Heart left ventricle (tissue), 16 donors: Measurements from ENCODE around the gene SLC7A6OS. TPM values are rescaled to one million over a fixed set of nuclear protein-coding genes. Genes with fewer than 3 reads are reported as not detected.

Experiments used
- ATAC-seq, 4 donors: fragments of 200-7000 bp; cut with Tn5 transposase; one replicate each; pipeline ENCODE4 v1.9.1; 2020 to 2022; ENCODE audit warnings: moderate library complexity in 4 of 4, mild to moderate bottlenecking in 3 of 4, moderate number of reproducible peaks in 1 of 4
- DNase-seq, 5 donors: peaks; one replicate each; pipeline ENCODE4 v3.0.0-alpha.2; 2020
- H3K27ac ChIP-seq, 12 donors: fragments of 200-600 bp; sonication (generic) in 4 of 12; one replicate each; pipeline versions ENCODE4 v1.5.0 to v1.8.0; 2016 to 2022; ENCODE audit warnings: mild to moderate bottlenecking in 2 of 12
- H3K27me3 ChIP-seq, 9 donors: fragments of 200-600 bp; sonication (generic) in 2 of 9; one replicate each; pipeline versions ENCODE4 v1.5.1 to v1.8.0; 2016 to 2022; ENCODE audit warnings: mild to moderate bottlenecking in 3 of 9
- H3K36me3 ChIP-seq, 9 donors: fragments of 200-600 bp; sonication (generic) in 2 of 9; one replicate each; pipeline versions ENCODE4 v1.5.0 to v1.8.0; 2018 to 2022; ENCODE audit warnings: mild to moderate bottlenecking in 2 of 9
- H3K4me1 ChIP-seq, 12 donors: fragments of 200-600 bp; sonication (generic) in 4 of 12; one replicate each; pipeline versions ENCODE4 v1.5.0 to v1.8.0; 2016 to 2022; ENCODE audit warnings: mild to moderate bottlenecking in 3 of 12
- H3K4me3 ChIP-seq, 12 donors: fragments of 200-600 bp; sonication (generic) in 4 of 12; one replicate each; pipeline versions ENCODE4 v1.5.0 to v1.8.0; 2017 to 2022; ENCODE audit warnings: mild to moderate bottlenecking in 9 of 12, moderate library complexity in 4 of 12
- H3K9me3 ChIP-seq, 12 donors: fragments of 200-600 bp; sonication (generic) in 4 of 12; one replicate each; pipeline versions ENCODE4 v1.5.0 to v1.8.0; 2016 to 2022; ENCODE audit warnings: mild to moderate bottlenecking in 1 of 12
- CTCF ChIP-seq, 12 donors: fragments of 200-600 bp; sonication (generic) in 4 of 12; IDR thresholded peaks; one replicate each; pipeline versions ENCODE4 v1.5.0 to v1.8.0; 2018 to 2022; ENCODE audit warnings: antibody characterized with exemption in 12 of 12, mild to moderate bottlenecking in 5 of 12
- POLR2A ChIP-seq, 2 donors: fragments of 450-650 bp; IDR thresholded peaks; one replicate each; pipeline ENCODE4 v1.6.1; 2017; ENCODE audit warnings: antibody characterized with exemption in 2 of 2, mild to moderate bottlenecking in 2 of 2, moderate library complexity in 2 of 2
- WGBS, 4 donors: extraction: QIAGEN DNeasy Blood & Tissue Kit in 2 of 4; methylation state at CpG; one replicate each; pipeline versions ENCODE4 v1.1.5 to v1.1.7; 2013 to 2018; 5-methylcytosine and 5-hydroxymethylcytosine counted together
- intact Hi-C, 10 donors: fragments of 100-400 bp; cut with DNase I; formaldehyde crosslinking; loops; one replicate each; pipeline versions ENCODE4 v1.11.1 to v1.14.2; 2022
- polyA plus RNA-seq, 2 donors: library from polyadenylated mRNA; stranded (reverse); fragments of 200-250 nt; gene quantifications; one replicate each; pipeline ENCODE4 v1.2.3, GENCODE V29; 2013
- total RNA-seq, 9 donors: library from RNA; depleted of rRNA in 2 of 9; stranded (reverse); fragments of >200 nt in 2 of 9; fragmentation: NEBNext Ultra II Directional in 3 of 9; extraction: Animal tissue kit (Norgen Biotek cat#: 25700) in 3 of 9; gene quantifications; one replicate each; pipeline versions ENCODE4 v1.1.0 to v1.2.4, GENCODE V29; 2016 to 2023
- donor health status: ischemic (EF 13 %, LVEDD 7.1; RV severe dilation, severe dysfunction).
- donor health status: healthy with polysubstance abuse.
- donor health status: DM: no; HTN: yes; CAD: no.
- donor health status: DM: no; HTN: no; CAD: no.
- donor health status: ischemic (EF 25% LVEDD 6.9; RV normal size, moderate dysfunction).
- donor health status: ischemic (EF 25% LVEDD 5.7; RV mildly dilated, moderate dysfunction).
- donor health status: healthy.
- donor health status: DM: yes; HTN: yes; CAD: no.
- donor health status: ischemic (EF 35%, LVEDD 5.7; RV mildly dilated, moderate dysfunction).
- donor health status: nonischemic (EF 11% LVEDD 7.7; RV severe dilation, severe dysfunction).
- donor health status: DM: yes; HTN: yes; CAD: no.
- donor health status: PGD.
- donor health status: ischemic (EF 29% LVEDD 5.4; RV normal size, mild dysfunction).
- donor health status: nonischemic (EF 23%, LVEDD 6.1; RV moderate dilation, normal function).

The SLC7A6OS gene
- total and polyA plus RNA-seq, 11 donors = 8.1 to 16.2 (median 10.0) TPM

DNA sequence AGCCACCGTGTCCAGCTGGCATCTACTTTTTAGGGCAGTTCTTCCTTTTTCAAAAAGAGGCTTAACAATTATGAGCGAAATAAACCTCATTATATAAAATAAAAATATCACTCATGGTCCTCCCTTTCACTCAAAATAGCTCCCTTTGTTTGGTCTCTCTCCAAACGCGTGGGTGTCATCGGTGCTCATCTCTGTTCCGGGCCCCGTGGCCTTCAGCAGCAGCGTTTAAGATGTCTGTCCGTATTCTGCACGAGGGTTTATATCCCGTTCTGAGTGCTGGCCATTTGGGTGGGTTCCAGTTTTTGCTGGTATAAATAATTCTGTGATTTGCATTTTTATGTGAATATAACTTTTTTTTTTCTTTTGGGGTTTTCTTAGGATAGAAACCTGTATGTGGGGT is 33.5 kb upstream of the SLC7A6OS start:
- Histone ChIP-seq H3K9me3 (no peaks in the 10 kb centered on the region), H3K27ac (peak overlapping the region in 2 of 12 donors; percentile 42 to 65), H3K27me3 (no peaks in the 10 kb centered on the region), H3K4me1 (peaks cover 0 to 18% (median 3%) of the 10 kb centered on the region in 12 donors), H3K36me3 (peaks cover 0 to 94% (median 77%) of the 10 kb centered on the region in 9 donors), H3K4me3 (no peak overlapping the region)
- 40 to 87% (median 84%) methylated on average over 11 of the region's 11 CpGs for WGBS, 4 donors
- DNase-seq (peak in 2 of 5 donors; percentile 50 to 63), ATAC-seq (peak in 1 of 4 donors; percentile 55)
- intact Hi-C loops = no loop called here
- TF ChIP-seq POLR2A (IDR thresholded peaks at IDR 0.05) = no peak
- TF ChIP-seq CTCF (IDR thresholded peaks at IDR 0.05) = no peak

DNA sequence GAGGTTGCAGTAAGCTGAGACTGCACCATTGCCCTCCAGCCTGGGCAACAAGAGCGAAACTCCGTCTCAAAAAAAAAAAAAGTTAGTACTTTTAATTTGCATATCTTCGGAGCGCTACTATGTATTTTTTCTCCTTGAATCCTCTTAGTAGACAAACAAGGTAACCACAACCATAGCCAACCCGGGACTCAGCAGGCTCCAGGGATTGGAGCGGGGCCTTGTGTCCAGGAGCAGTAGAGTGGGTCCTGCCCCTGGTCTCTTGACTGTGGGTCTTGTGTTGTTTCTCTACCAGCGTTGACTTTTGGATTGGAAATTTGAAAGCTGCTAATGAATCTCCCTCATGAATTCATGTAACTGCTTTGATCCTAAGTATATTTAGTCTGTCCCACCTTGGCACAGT is 32.4 kb upstream of the SLC7A6OS start:
- TF ChIP-seq CTCF (IDR thresholded peaks at IDR 0.05) = no peak
- no peak for TF ChIP-seq POLR2A (IDR thresholded peaks at IDR 0.05)
- H3K4me3 ChIP-seq = no peak overlapping the region
- H3K36me3 ChIP-seq = peaks cover 0 to 94% (median 77%) of the 10 kb centered on the region in 9 donors

GRCh38 chr16:68342620-68343019 is 31.9 kb upstream of the SLC7A6OS start:
- Histone ChIP-seq H3K4me3 (no peak overlapping the region), H3K4me1 (peaks cover 0 to 14% (median 2%) of the 10 kb centered on the region in 12 donors), H3K36me3 (peaks cover 0 to 94% (median 77%) of the 10 kb centered on the region in 9 donors), H3K9me3 (no peaks in the 10 kb centered on the region), H3K27ac (no peak overlapping the region), H3K27me3 (no peaks in the 10 kb centered on the region)
- intact Hi-C loops = no loop called here
- no peak for ATAC-seq
- DNase-seq = no peak
- TF ChIP-seq CTCF (IDR thresholded peaks at IDR 0.05) (no peak), POLR2A (IDR thresholded peaks at IDR 0.05) (no peak)
- 81 to 93% (median 91%) methylated on average over 5 to 7 of the region's 7 CpGs for WGBS, 4 donors

More for the DNA sequence above, 32.4 kb upstream of the SLC7A6OS start:
- Histone ChIP-seq H3K27me3 (no peaks in the 10 kb centered on the region), H3K27ac (peak overlapping the region in 1 of 12 donors; percentile 65), H3K9me3 (no peaks in the 10 kb centered on the region), H3K4me1 (peaks cover 0 to 18% (median 3%) of the 10 kb centered on the region in 12 donors)
- intact Hi-C loops = no loop called here
- DNase-seq (no peak), ATAC-seq (no peak)
- 95 to 98% (median 97%) methylated on average over 7 of the region's 7 CpGs for WGBS, 4 donors

- no peaks in the 10 kb centered on the region for H3K27me3 ChIP-seq
- H3K27ac ChIP-seq = no peak overlapping the region
- WGBS, 4 donors = 91 to 94% (median 93%) methylated on average over 13 of the region's 13 CpGs
- no peak overlapping the region for H3K4me3 ChIP-seq
- no peak for DNase-seq
- peaks cover 0 to 9% (median 0%) of the 10 kb centered on the region in 12 donors for H3K4me1 ChIP-seq
- intact Hi-C loops = no loop called here
- TF ChIP-seq CTCF (IDR thresholded peaks at IDR 0.05) (no peak), POLR2A (IDR thresholded peaks at IDR 0.05) (no peak)
- peaks cover 0 to 88% (median 74%) of the 10 kb centered on the region in 9 donors for H3K36me3 ChIP-seq
- no peak for ATAC-seq
- H3K9me3 ChIP-seq = no peaks in the 10 kb centered on the region
Observed at GRCh38 chr16:68339214-68339613, 28.5 kb upstream of the SLC7A6OS start.
